ENCODE measurements around the gene TP53INP2. TPM values are rescaled to one million over a fixed set of nuclear protein-coding genes. Genes with fewer than 3 reads are reported as not detected.

Gene TP53INP2
- polyA plus RNA-seq, 1 of the 3 experiments (the other 2 are of a cell fraction): 6.4 TPM

DNA sequence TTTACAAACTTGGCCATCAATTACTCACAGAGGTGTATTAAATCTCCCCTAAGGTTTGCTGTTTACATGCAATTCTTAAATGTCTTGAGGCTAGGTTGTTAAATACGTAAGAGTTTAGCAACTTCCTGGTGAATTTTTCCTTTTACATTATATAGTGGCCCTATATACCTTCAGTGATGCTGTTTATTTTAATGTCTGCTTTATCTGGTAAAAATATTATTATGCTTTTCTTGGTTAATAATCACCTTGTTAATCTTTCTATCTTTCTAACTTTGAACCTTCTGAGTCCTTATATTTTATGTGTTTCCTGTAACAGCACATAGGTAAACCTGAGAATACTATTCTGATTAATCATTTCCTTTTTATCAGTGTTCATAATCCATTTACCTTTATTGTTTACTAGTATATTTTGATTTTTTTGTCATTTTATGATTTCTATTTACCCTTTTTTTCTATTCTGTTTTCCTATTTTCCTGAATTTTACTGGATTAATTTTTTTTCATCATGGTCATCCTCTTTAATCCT lies 57.9 kb downstream of the TP53INP2 start:
- peaks cover 58 to 76% of the 10 kb centered on the region in 2 experiments for H3K36me3 ChIP-seq (replicated peaks in 1 of 2; ENCODE audit: control insufficient read depth in 1 of 2, insufficient read depth in 2 of 2, low read length in 1 of 2)

More for the DNA sequence above, 57.9 kb downstream of the TP53INP2 start:
- whole genome bisulfite sequencing (ENCODE audit: low lambda C conversion rate): 28% methylated on average over 1 of the region's 1 CpG
- ChIA-PET CTCF (interaction anchor here (1.0 to 1.3 kb wide), 2 partner anchors 20 to 449 kb away, joined by 4 to 5 read pairs; no protein-coding TSS in a partner anchor), POLR2A (no interaction called here)
- Histone ChIP-seq H3K4me1 (ENCODE audit: control insufficient read depth in 1 of 2, insufficient read depth in 2 of 2, low read depth in 1 of 2, low read length in 1 of 2) (no peaks in the 10 kb centered on the region), H3K9ac (no peak overlapping the region), H3K9me3 (no peaks in the 10 kb centered on the region), H4K20me1 (ENCODE audit: insufficient read depth) (no peaks in the 10 kb centered on the region), H3K27ac (ENCODE audit: low read depth in 2 of 2, low read length in 1 of 2) (no peak overlapping the region), H3K4me2 (no peak overlapping the region), H3K79me2 (ENCODE audit: insufficient read depth) (no peaks in the 10 kb centered on the region; the same call in 1 of the 2 replicates), H3K4me3 (ENCODE audit: low read depth in 2 of 2, low read length in 1 of 2) (no peak overlapping the region), H3K27me3 (ENCODE audit: insufficient read depth) (no peaks in the 10 kb centered on the region), H2AFZ (ENCODE audit: low read depth) (no peak overlapping the region), H3K9me2 (no peaks in the 10 kb centered on the region), H3F3A (replicated peaks; ENCODE audit: insufficient read depth) (peaks cover 3% of the 10 kb centered on the region)
- DNase-seq: no peak
- TF ChIP-seq ELF1 (IDR thresholded peaks at IDR 0.05): no peak
- TF ChIP-seq FOXJ3 (CRISPR knock-in tag; IDR thresholded peaks at IDR 0.05): no peak
- TF ChIP-seq EP300 (IDR thresholded peaks at IDR 0.05; ENCODE audit: borderline replicate concordance in 1 of 2, low read depth in 1 of 2, low read length in 1 of 2): no peak
- TF ChIP-seq POLR2AphosphoS5 (IDR thresholded peaks at IDR 0.05; ENCODE audit: low read depth, low read length): no peak
- no peak for TF ChIP-seq RXRA (IDR thresholded peaks at IDR 0.05; ENCODE audit: borderline replicate concordance, low read depth)
- TF ChIP-seq, protein P1, sequence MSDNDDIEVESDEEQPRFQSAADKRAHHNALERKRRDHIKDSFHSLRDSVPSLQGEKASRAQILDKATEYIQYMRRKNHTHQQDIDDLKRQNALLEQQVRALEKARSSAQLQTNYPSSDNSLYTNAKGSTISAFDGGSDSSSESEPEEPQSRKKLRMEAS (IDR thresholded peaks at IDR 0.05; ENCODE audit: low read depth): no peak
- no peak for TF ChIP-seq NFIC (IDR thresholded peaks at IDR 0.05; ENCODE audit: borderline replicate concordance)
- TF ChIP-seq JUND (IDR thresholded peaks at IDR 0.05): no peak

Small RNA genes lying within 50 kb of the gene (small RNA-seq; reads per million reads assigned to genes)
- 0 to 0.19 (median 0) reads per million in 7 experiments for gene AL118520.1

Other genes with a start within 250 kb of the TP53INP2 start
- gene DYNLRB1, start 187.9 kb upstream of the TP53INP2 start, polyA plus RNA-seq (2012; rRNA removed): 298 and 402 TPM in 2 replicates
- gene MAP1LC3A, start 145.6 kb upstream of the TP53INP2 start, polyA plus RNA-seq (2012; rRNA removed): 17.2 and 24.9 TPM in 2 replicates
- gene PIGU, start 27.3 kb upstream of the TP53INP2 start, polyA plus RNA-seq (2012; rRNA removed): 40.3 and 49.3 TPM in 2 replicates
- gene NCOA6, start 121.3 kb downstream of the TP53INP2 start, polyA plus RNA-seq (2012; rRNA removed): 14.3 and 14.5 TPM in 2 replicates
- gene GGT7, start 168.5 kb downstream of the TP53INP2 start, polyA plus RNA-seq (2012; rRNA removed): 22.5 and 25.5 TPM in 2 replicates
- gene ACSS2, start 172.3 kb downstream of the TP53INP2 start, polyA plus RNA-seq (2012; rRNA removed): 25.5 and 31.4 TPM in 2 replicates